Progenitor cell of endocrine pancreas (in vitro differentiated cells): ENCODE results near the gene MAP7D1. TPM values are rescaled to one million over a fixed set of nuclear protein-coding genes. Genes with fewer than 3 reads are reported as not detected.

ENCODE experiments used
- DNase-seq: peaks from one replicate; pipeline ENCODE4 v3.0.0; 2021; ENCODE audit warnings: low spot score; ENCODE audit not compliant: unreplicated experiment
- H3K27ac Mint-ChIP-seq: 2 replicates; pipeline ENCODE4 v1.8.0; 2021; ENCODE audit warnings: mild to moderate bottlenecking, moderate library complexity, mixed read lengths
- H3K27me3 Mint-ChIP-seq: 2 replicates; pipeline ENCODE4 v1.8.0; 2021; ENCODE audit warnings: mixed read lengths
- H3K36me3 Mint-ChIP-seq: 2 replicates; pipeline ENCODE4 v1.8.0; 2022; ENCODE audit warnings: mixed read lengths; ENCODE audit not compliant: insufficient read depth
- H3K4me1 Mint-ChIP-seq: 2 replicates; pipeline ENCODE4 v1.8.0; 2021; ENCODE audit warnings: low read depth, mixed read lengths
- H3K4me3 Mint-ChIP-seq: 2 replicates; pipeline ENCODE4 v1.8.0; 2021; ENCODE audit warnings: low read depth, mild to moderate bottlenecking, moderate library complexity, mixed read lengths
- H3K9me3 Mint-ChIP-seq: 2 replicates; pipeline ENCODE4 v1.8.0; 2021; ENCODE audit warnings: low read depth, mixed read lengths
- CTCF ChIP-seq: fragments of 200-600 bp; sonication (generic); IDR thresholded peaks from one replicate; pipeline ENCODE4 v1.5.0; 2021; ENCODE audit warnings: antibody characterized with exemption, mild to moderate bottlenecking; ENCODE audit not compliant: unreplicated experiment
- total RNA-seq: library from RNA; stranded (reverse); gene quantifications from 2 replicates; pipeline ENCODE4 v1.2.1, GENCODE V29; 2021

Gene MAP7D1
- total RNA-seq, 1 donor from 2014 or later = 109 TPM

GRCh38 chr1:36132029-36132428, 23.9 kb upstream of the MAP7D1 start:
- no peak overlapping the region for H3K4me3 Mint-ChIP-seq
- no peaks in the 10 kb centered on the region for H3K9me3 Mint-ChIP-seq
- H3K4me1 Mint-ChIP-seq = peaks cover 10% of the 10 kb centered on the region
- H3K27me3 Mint-ChIP-seq = no peaks in the 10 kb centered on the region
- no peaks in the 10 kb centered on the region for H3K36me3 Mint-ChIP-seq
- H3K27ac Mint-ChIP-seq = no peak overlapping the region
- no peak for DNase-seq
- no peak for TF ChIP-seq CTCF

- H3K4me3 Mint-ChIP-seq = no peak overlapping the region
- no peaks in the 10 kb centered on the region for H3K27me3 Mint-ChIP-seq
- TF ChIP-seq CTCF = no peak
- H3K36me3 Mint-ChIP-seq = peaks cover 4% of the 10 kb centered on the region
- H3K4me1 Mint-ChIP-seq = peaks cover 7% of the 10 kb centered on the region
- no peak for DNase-seq
- no peaks in the 10 kb centered on the region for H3K9me3 Mint-ChIP-seq
- peak overlapping the region; percentile 45 for H3K27ac Mint-ChIP-seq
These were observed 22.5 kb upstream of the MAP7D1 start for GRCh38 chr1:36133484-36133883.

- H3K36me3 Mint-ChIP-seq = peaks cover 4% of the 10 kb centered on the region
- H3K9me3 Mint-ChIP-seq = no peaks in the 10 kb centered on the region
- no peak for TF ChIP-seq CTCF
- H3K27me3 Mint-ChIP-seq = no peaks in the 10 kb centered on the region
- no peak for DNase-seq
- peaks cover 7% of the 10 kb centered on the region for H3K4me1 Mint-ChIP-seq
- peak overlapping the region; percentile 45 for H3K27ac Mint-ChIP-seq
- H3K4me3 Mint-ChIP-seq = no peak overlapping the region
These were observed 21.9 kb upstream of the MAP7D1 start for GRCh38 chr1:36134031-36134430.

- DNase-seq = peak; percentile 60
- peak overlapping the region; percentile 91 for H3K27ac Mint-ChIP-seq
- H3K27me3 Mint-ChIP-seq = no peaks in the 10 kb centered on the region
- H3K9me3 Mint-ChIP-seq = no peaks in the 10 kb centered on the region
- H3K4me3 Mint-ChIP-seq = no peak overlapping the region
- peaks cover 4% of the 10 kb centered on the region for H3K36me3 Mint-ChIP-seq
- peaks cover 7% of the 10 kb centered on the region for H3K4me1 Mint-ChIP-seq
- TF ChIP-seq CTCF = peak; percentile 81
These were observed 21.2 kb upstream of the MAP7D1 start for GRCh38 chr1:36134505-36135329.

- Mint-ChIP-seq H3K36me3 (peaks cover 6% of the 10 kb centered on the region), H3K27ac (peak overlapping the region; percentile 91), H3K27me3 (no peaks in the 10 kb centered on the region), H3K4me3 (no peak overlapping the region), H3K4me1 (peaks cover 7% of the 10 kb centered on the region), H3K9me3 (no peaks in the 10 kb centered on the region)
- no peak for DNase-seq
- TF ChIP-seq CTCF = no peak
These were observed 20.7 kb upstream of the MAP7D1 start for GRCh38 chr1:36135330-36135667.
